ENCODE measurements around the gene PHF21B.

- no peak for TF ChIP-seq CTCF (IDR thresholded peaks at IDR 0.05)
- TF ChIP-seq POLR2A (IDR thresholded peaks at IDR 0.05) = no peak
Measured at GRCh38 chr22:44895296-44896055, 114.3 kb downstream of the PHF21B start.

All from uterus (tissue), 2 donors.